NCI-H82 treated with DMSO at 0.1 percent for 48 hours (cell line): ENCODE results near the gene RAD21L1.

Experiments used
- DNase-seq: peaks from one replicate; lab custom pipeline; 2025; ENCODE audit not compliant: unreplicated experiment; lab: John Stamatoyannopoulos, UW

The RAD21L1 gene

GRCh38 chr20:1225783-1226654, at the start of gene RAD21L1:
Gene RAD21L1 (plus strand): TSS chr20:1226044. CDS start chr20:1228454, 2,410 bp downstream.
- DNase-seq, result peak; percentile 46

- DNase-seq, result no peak
Measured at GRCh38 chr20:1177680-1178079, 48.2 kb upstream of the RAD21L1 start.

GRCh38 chr20:1178103-1178502, 47.7 kb upstream of the RAD21L1 start:
- no peak for DNase-seq

GRCh38 chr20:1178623-1179022, 47.2 kb upstream of the RAD21L1 start:
- no peak for DNase-seq

- no peak for DNase-seq
Measured at GRCh38 chr20:1180949-1181348, 44.9 kb upstream of the RAD21L1 start.

- no peak for DNase-seq
Measured at GRCh38 chr20:1182106-1182505, 43.7 kb upstream of the RAD21L1 start.

- no peak for DNase-seq
Measured at GRCh38 chr20:1183153-1183552, 42.7 kb upstream of the RAD21L1 start.

GRCh38 chr20:1184260-1184637, 41.6 kb upstream of the RAD21L1 start:
- no peak for DNase-seq

- DNase-seq, result no peak
Measured at GRCh38 chr20:1184638-1185315, 41.1 kb upstream of the RAD21L1 start, which contains the start of gene TMEM74B. Gene TMEM74B (minus strand): TSS chr20:1184981. CDS start chr20:1183801, 1,180 bp downstream.

- no peak for DNase-seq
Measured at GRCh38 chr20:1185316-1185741, 40.5 kb upstream of the RAD21L1 start.

GRCh38 chr20:1185790-1186334, 40.0 kb upstream of the RAD21L1 start:
- peak; percentile 9 for DNase-seq

- DNase-seq, result no peak
Measured at GRCh38 chr20:1186367-1186991, 39.4 kb upstream of the RAD21L1 start.

GRCh38 chr20:1187605-1188171, 38.2 kb upstream of the RAD21L1 start:
- no peak for DNase-seq

GRCh38 chr20:1188347-1188746, 37.5 kb upstream of the RAD21L1 start:
- no peak for DNase-seq

GRCh38 chr20:1189827-1190226, 36.0 kb upstream of the RAD21L1 start:
- no peak for DNase-seq

- no peak for DNase-seq
Measured at GRCh38 chr20:1190847-1191246, 35.0 kb upstream of the RAD21L1 start.

GRCh38 chr20:1191299-1191698, 34.5 kb upstream of the RAD21L1 start:
- no peak for DNase-seq

- DNase-seq, result no peak
Measured at GRCh38 chr20:1195226-1195625, 30.6 kb upstream of the RAD21L1 start.

GRCh38 chr20:1196634-1197033, 29.2 kb upstream of the RAD21L1 start:
- no peak for DNase-seq

GRCh38 chr20:1197801-1198200, 28.0 kb upstream of the RAD21L1 start:
- no peak for DNase-seq

- DNase-seq, result no peak
Measured at GRCh38 chr20:1198751-1199150, 27.1 kb upstream of the RAD21L1 start.
